Fibroblast of mammary gland (primary cell): ENCODE results near the gene ZNF335.

Experiments
- DNase-seq: peaks from one replicate; pipeline ENCODE4 v3.0.0-alpha.2; 2010; ENCODE audit warnings: low read depth
- H3K4me3 ChIP-seq: 2 replicates; pipeline ENCODE4 v1.5.1; 2011; ENCODE audit warnings: low read depth, mild to moderate bottlenecking, low read length, moderate library complexity; ENCODE audit not compliant: control insufficient read depth
- CTCF ChIP-seq: conservative IDR thresholded peaks from 2 replicates; pipeline ENCODE4 v1.5.1; 2011; ENCODE audit warnings: low read depth, low read length, inconsistent platforms; ENCODE audit not compliant: control insufficient read depth, insufficient read depth

The ZNF335 gene

GRCh38 chr20:45940053-45940452, 31.9 kb downstream of the ZNF335 start:
- no peak for DNase-seq
- no peak overlapping the region for H3K4me3 ChIP-seq
- TF ChIP-seq CTCF, result no peak

GRCh38 chr20:45938727-45939438, 33.1 kb downstream of the ZNF335 start:
- no peak for DNase-seq
- no peak for TF ChIP-seq CTCF
- H3K4me3 ChIP-seq, result no peak overlapping the region

GRCh38 chr20:45937765-45938164, 34.2 kb downstream of the ZNF335 start:
- no peak overlapping the region for H3K4me3 ChIP-seq
- peak; percentile 38 for DNase-seq
- no peak for TF ChIP-seq CTCF

GRCh38 chr20:45935416-45936046, 36.5 kb downstream of the ZNF335 start:
- no peak for TF ChIP-seq CTCF
- peak overlapping the region; percentile 86 for H3K4me3 ChIP-seq
- peak; percentile 60 for DNase-seq

GRCh38 chr20:45934586-45935415, 37.2 kb downstream of the ZNF335 start, which contains the start of gene PCIF1:
Gene PCIF1 (plus strand): TSS chr20:45934683. CDS start chr20:45939000, 4,317 bp downstream.
- peak within 1 kb of the TSS; percentile 91 for H3K4me3 ChIP-seq
- peak; percentile 97 for DNase-seq
- TF ChIP-seq CTCF, result no peak

- no peak for TF ChIP-seq CTCF
- peak overlapping the region; percentile 91 for H3K4me3 ChIP-seq
- DNase-seq, result peak; percentile 35
These were observed 37.9 kb downstream of the ZNF335 start for GRCh38 chr20:45934046-45934585.
